Loucy (cell line): Measurements from ENCODE around the gene NTN1.

Source experiments
- CTCF ChIP-seq: fragments of 200-600 bp; sonication (generic); conservative IDR thresholded peaks from 2 replicates; pipeline ENCODE4 v1.5.1; 2014; ENCODE audit warnings: mild to moderate bottlenecking, antibody characterized with exemption, low read length
- EZH2phosphoT487 ChIP-seq: fragments of 200-600 bp; IDR thresholded peaks from 2 replicates; pipeline ENCODE4 v1.6.1; 2018; ENCODE audit warnings: antibody characterized with exemption, mild to moderate bottlenecking, moderate library complexity, borderline replicate concordance

DNA sequence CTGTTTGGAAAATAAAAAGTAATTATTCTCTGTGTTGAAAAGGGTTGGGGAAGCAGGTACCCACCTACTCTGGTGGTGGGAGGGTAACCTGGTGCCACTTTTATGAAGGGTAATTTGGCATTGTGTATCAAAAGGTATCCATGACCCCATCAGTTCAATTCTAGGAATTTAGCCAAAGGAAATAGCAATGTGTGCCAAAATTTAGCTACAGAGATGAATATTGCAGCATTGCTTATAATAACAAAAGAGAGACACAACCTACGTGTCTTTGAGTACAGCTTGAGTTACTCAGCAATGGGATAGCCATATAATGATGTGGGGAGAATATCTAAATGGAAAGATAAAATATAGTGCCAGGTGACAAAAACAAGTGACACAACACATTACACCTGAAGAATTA, 170.7 kb downstream of the NTN1 start:
- TF ChIP-seq EZH2phosphoT487 (no peak), CTCF (no peak)
